Measurements from ENCODE around the gene SLX4. TPM values are rescaled to one million over a fixed set of nuclear protein-coding genes. Genes with fewer than 3 reads are reported as not detected.

Gene SLX4
- total and polyA plus RNA-seq, 2 donors (not counting 1 experiment from before 2014, with no cell fraction given), result 5.4 to 13.3 TPM

DNA sequence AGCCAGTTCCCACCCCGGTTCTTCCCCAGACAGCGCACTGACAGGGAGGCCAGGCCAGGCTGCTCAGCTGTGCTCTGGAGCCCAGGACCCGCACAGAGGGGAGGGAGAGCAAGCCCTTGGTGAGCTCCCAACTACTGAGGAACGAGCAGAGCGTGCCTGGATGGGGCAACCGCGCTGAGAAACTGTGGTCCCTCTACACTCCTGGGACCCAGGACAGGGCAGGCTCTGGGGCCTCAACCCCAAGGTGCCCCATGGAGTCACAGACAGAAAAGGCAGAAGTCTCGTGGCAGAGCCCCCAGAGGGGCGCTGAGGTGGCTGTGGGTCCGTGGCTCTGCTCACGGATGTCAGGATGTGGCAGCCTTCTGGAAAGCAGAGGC lies 16.3 kb downstream of the SLX4 start:
- intact Hi-C loops (cut with micrococcal nuclease), result no loop called here
- Mint-ChIP-seq H3K27ac (no peak overlapping the region), H3K4me1 (no peaks in the 10 kb centered on the region), H3K27me3 (no peaks in the 10 kb centered on the region), H3K9me3 (ENCODE audit: insufficient read depth) (no peaks in the 10 kb centered on the region), H3K4me3 (no peak overlapping the region)
- ChIA-PET CTCF (interaction anchor here (0.6 kb wide), 1 partner anchor 614 kb away, joined by 4 read pairs; no protein-coding TSS in a partner anchor), POLR2A (interaction anchor here (0.5 kb wide), 1 partner anchor 22 kb away, joined by 5 read pairs; no protein-coding TSS in a partner anchor)
- Histone ChIP-seq H3K27me3 (replicated peaks in 1 of 4; ENCODE audit: control extremely low read depth in 1 of 4, control insufficient read depth in 3 of 4, insufficient read depth in 4 of 4, low read length in 3 of 4) (no peaks in the 10 kb centered on the region), H3K36me3 (replicated peaks in 1 of 2; ENCODE audit: control extremely low read depth in 1 of 2, control insufficient read depth in 1 of 2, extremely low read depth in 1 of 2, insufficient read depth in 2 of 2, low read length in 1 of 2) (peaks cover 0 to 17% of the 10 kb centered on the region in 2 experiments), H3K79me2 (ENCODE audit: control insufficient read depth, insufficient read depth, low read length) (no peaks in the 10 kb centered on the region), H2AFZ (ENCODE audit: insufficient read depth, low read depth, low read length, poor library complexity, severe bottlenecking) (no peak overlapping the region), H3K9ac (ENCODE audit: low read length) (no peak overlapping the region), H3K4me2 (replicated peaks; ENCODE audit: low read depth, low read length, poor library complexity, severe bottlenecking) (no peak overlapping the region), H3K27ac (ENCODE audit: low read length in 2 of 2) (no peak overlapping the region), H3K9me3 (ENCODE audit: control extremely low read depth in 1 of 3, control insufficient read depth in 2 of 3, insufficient read depth in 1 of 3, low read length in 2 of 3) (peaks cover 0 to 7% (median 0%) of the 10 kb centered on the region in 3 donors), H3K4me3 (ENCODE audit: control extremely low read depth in 1 of 5, extremely low read depth in 1 of 5, insufficient read depth in 1 of 5, low read depth in 2 of 5, low read length in 4 of 5) (no peak overlapping the region), H3K4me1 (ENCODE audit: control insufficient read depth in 2 of 2, insufficient read depth in 2 of 2, low read length in 2 of 2) (no peaks in the 10 kb centered on the region), H4K20me1 (ENCODE audit: control insufficient read depth, insufficient read depth, low read length, poor library complexity, severe bottlenecking) (no peaks in the 10 kb centered on the region)
- DNase-seq (no peak), ATAC-seq (ENCODE audit: low read depth) (no peak)
- 94% methylated on average over 11 of the region's 11 CpGs for WGBS (ENCODE audit: insufficient coverage)
- TF ChIP-seq, protein P1, sequence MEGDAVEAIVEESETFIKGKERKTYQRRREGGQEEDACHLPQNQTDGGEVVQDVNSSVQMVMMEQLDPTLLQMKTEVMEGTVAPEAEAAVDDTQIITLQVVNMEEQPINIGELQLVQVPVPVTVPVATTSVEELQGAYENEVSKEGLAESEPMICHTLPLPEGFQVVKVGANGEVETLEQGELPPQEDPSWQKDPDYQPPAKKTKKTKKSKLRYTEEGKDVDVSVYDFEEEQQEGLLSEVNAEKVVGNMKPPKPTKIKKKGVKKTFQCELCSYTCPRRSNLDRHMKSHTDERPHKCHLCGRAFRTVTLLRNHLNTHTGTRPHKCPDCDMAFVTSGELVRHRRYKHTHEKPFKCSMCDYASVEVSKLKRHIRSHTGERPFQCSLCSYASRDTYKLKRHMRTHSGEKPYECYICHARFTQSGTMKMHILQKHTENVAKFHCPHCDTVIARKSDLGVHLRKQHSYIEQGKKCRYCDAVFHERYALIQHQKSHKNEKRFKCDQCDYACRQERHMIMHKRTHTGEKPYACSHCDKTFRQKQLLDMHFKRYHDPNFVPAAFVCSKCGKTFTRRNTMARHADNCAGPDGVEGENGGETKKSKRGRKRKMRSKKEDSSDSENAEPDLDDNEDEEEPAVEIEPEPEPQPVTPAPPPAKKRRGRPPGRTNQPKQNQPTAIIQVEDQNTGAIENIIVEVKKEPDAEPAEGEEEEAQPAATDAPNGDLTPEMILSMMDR (IDR thresholded peaks at IDR 0.05), result no peak
- TF ChIP-seq EZH2 (IDR thresholded peaks at IDR 0.05; ENCODE audit: borderline replicate concordance, insufficient read depth, low read depth, low read length, poor library complexity, severe bottlenecking), result no peak

DNA sequence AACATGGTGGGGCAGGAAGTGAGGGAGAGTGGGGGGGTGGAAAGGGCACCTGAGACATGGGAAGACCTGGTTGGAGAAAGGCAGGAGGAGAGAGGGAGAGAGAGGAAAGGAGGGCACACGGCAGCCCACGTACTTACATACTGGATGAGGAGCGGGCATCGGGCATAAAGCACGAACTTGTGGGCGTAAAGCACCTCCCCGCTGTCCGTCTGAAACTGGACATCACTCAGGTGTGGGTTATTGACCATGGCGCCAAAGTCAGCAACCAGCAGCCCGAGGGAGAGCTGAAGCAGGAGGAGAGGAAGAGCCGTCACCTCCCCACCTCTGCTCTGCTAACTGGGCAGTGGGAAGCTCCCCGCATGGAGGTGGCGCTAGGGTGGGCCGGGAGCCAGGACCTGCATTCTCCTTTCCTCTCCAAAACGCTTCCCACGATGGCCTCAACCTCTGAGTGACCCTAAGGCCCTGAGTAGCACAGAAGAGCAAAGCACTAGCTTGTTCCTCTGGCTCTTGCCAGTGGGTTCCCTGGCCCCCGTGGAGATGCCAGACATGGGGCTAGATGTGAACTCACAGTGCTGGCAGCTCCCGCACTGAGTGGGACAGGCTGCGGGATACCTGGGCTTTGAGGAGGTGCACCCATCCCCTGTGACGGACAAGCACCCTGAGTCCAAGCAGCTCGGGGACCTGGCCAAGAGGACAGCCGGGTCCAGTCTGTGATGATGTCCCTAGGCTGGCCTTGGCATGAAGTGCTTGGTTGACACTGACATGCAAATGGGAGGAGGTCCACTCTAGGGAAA lies 16.9 kb downstream of the SLX4 start:
- 99% methylated on average over 19 of the region's 22 CpGs for WGBS (ENCODE audit: insufficient coverage)
- H3K27ac Mint-ChIP-seq, result no peak overlapping the region

More for the DNA sequence above, 16.9 kb downstream of the SLX4 start:
- H3K4me3 ChIP-seq (ENCODE audit: control extremely low read depth in 1 of 5, extremely low read depth in 1 of 5, insufficient read depth in 1 of 5, low read depth in 2 of 5, low read length in 4 of 5), result no peak overlapping the region
- ChIA-PET POLR2A (no interaction called here), CTCF (interaction anchor here (0.6 kb wide), 1 partner anchor 614 kb away, joined by 4 read pairs; no protein-coding TSS in a partner anchor)
- H3K27ac ChIP-seq (ENCODE audit: low read length in 2 of 2), result no peak overlapping the region
- ATAC-seq (ENCODE audit: low read depth) (no peak), DNase-seq (no peak)
- intact Hi-C loops (cut with micrococcal nuclease), result no loop called here
- no peaks in the 10 kb centered on the region for H3K79me2 ChIP-seq (ENCODE audit: control insufficient read depth, insufficient read depth, low read length)
- H3K9ac ChIP-seq (ENCODE audit: low read length), result no peak overlapping the region
- Mint-ChIP-seq H3K27me3 (no peaks in the 10 kb centered on the region), H3K4me1 (no peaks in the 10 kb centered on the region), H3K9me3 (ENCODE audit: insufficient read depth) (no peaks in the 10 kb centered on the region), H3K4me3 (no peak overlapping the region)
- no peak overlapping the region for H3K4me2 ChIP-seq (replicated peaks; ENCODE audit: low read depth, low read length, poor library complexity, severe bottlenecking)
- peaks cover 0 to 6% (median 0%) of the 10 kb centered on the region in 3 donors for H3K9me3 ChIP-seq (ENCODE audit: control extremely low read depth in 1 of 3, control insufficient read depth in 2 of 3, insufficient read depth in 1 of 3, low read length in 2 of 3)
- H4K20me1 ChIP-seq (ENCODE audit: control insufficient read depth, insufficient read depth, low read length, poor library complexity, severe bottlenecking), result no peaks in the 10 kb centered on the region
- no peak overlapping the region for H2AFZ ChIP-seq (ENCODE audit: insufficient read depth, low read depth, low read length, poor library complexity, severe bottlenecking)
- TF ChIP-seq EZH2 (IDR thresholded peaks at IDR 0.05; ENCODE audit: borderline replicate concordance, insufficient read depth, low read depth, low read length, poor library complexity, severe bottlenecking), result no peak
- TF ChIP-seq, protein P1 (IDR thresholded peaks at IDR 0.05), result no peak
- H3K36me3 ChIP-seq (replicated peaks in 1 of 2; ENCODE audit: control extremely low read depth in 1 of 2, control insufficient read depth in 1 of 2, extremely low read depth in 1 of 2, insufficient read depth in 2 of 2, low read length in 1 of 2), result peaks cover 0 to 17% of the 10 kb centered on the region in 2 experiments
- H3K4me1 ChIP-seq (ENCODE audit: control insufficient read depth in 2 of 2, insufficient read depth in 2 of 2, low read length in 2 of 2), result no peaks in the 10 kb centered on the region
- H3K27me3 ChIP-seq (replicated peaks in 1 of 4; ENCODE audit: control extremely low read depth in 1 of 4, control insufficient read depth in 3 of 4, insufficient read depth in 4 of 4, low read length in 3 of 4), result no peaks in the 10 kb centered on the region
